Erythroblast (primary cell): Measurements from ENCODE around the gene CACNA1B.

Experiments
- DNase-seq, 2 experiments: peaks; one replicate each; lab custom pipeline; 2025; lab: John Stamatoyannopoulos, UW
- GATA1 ChIP-seq: IDR thresholded peaks from 2 replicates; pipeline ENCODE4 v1.6.1; 2011; ENCODE audit warnings: low read depth, mild to moderate bottlenecking, control low read depth, low read length, moderate library complexity
- POLR2A ChIP-seq: IDR thresholded peaks from 2 replicates; pipeline ENCODE4 v1.6.1; 2011; ENCODE audit warnings: mild to moderate bottlenecking, low read length

Gene CACNA1B

GRCh38 chr9:137977571-137978261 lies 100.1 kb downstream of the CACNA1B start:
- TF ChIP-seq POLR2A (no peak), GATA1 (no peak)
- DNase-seq, result no peak

- no peak for TF ChIP-seq POLR2A
- no peak for TF ChIP-seq GATA1
- DNase-seq, result no peak
These were observed 100.7 kb downstream of the CACNA1B start for GRCh38 chr9:137978262-137978714.

GRCh38 chr9:137982200-137982599 lies 104.6 kb downstream of the CACNA1B start:
- no peak for DNase-seq
- TF ChIP-seq GATA1 (no peak), POLR2A (no peak)

GRCh38 chr9:137984005-137984404 lies 106.4 kb downstream of the CACNA1B start:
- DNase-seq, result no peak
- no peak for TF ChIP-seq GATA1
- no peak for TF ChIP-seq POLR2A

- TF ChIP-seq GATA1, result no peak
- no peak for DNase-seq
These were observed 107.1 kb downstream of the CACNA1B start for GRCh38 chr9:137984520-137985257.

GRCh38 chr9:137985637-137986071 lies 108.1 kb downstream of the CACNA1B start:
- no peak for DNase-seq
- TF ChIP-seq POLR2A (no peak), GATA1 (no peak)

GRCh38 chr9:137986268-137987099 lies 108.9 kb downstream of the CACNA1B start:
- no peak for TF ChIP-seq GATA1
- TF ChIP-seq POLR2A, result no peak
- no peak for DNase-seq

- DNase-seq, result no peak
- TF ChIP-seq GATA1, result no peak
- no peak for TF ChIP-seq POLR2A
These were observed 109.9 kb downstream of the CACNA1B start for GRCh38 chr9:137987244-137988030.

- no peak for DNase-seq
- TF ChIP-seq GATA1, result no peak
- no peak for TF ChIP-seq POLR2A
These were observed 110.5 kb downstream of the CACNA1B start for GRCh38 chr9:137988051-137988450.

GRCh38 chr9:137988701-137989100 lies 111.1 kb downstream of the CACNA1B start:
- DNase-seq, result no peak
- TF ChIP-seq POLR2A, result no peak
- TF ChIP-seq GATA1, result no peak

- no peak for DNase-seq
- TF ChIP-seq POLR2A (no peak), GATA1 (no peak)
These were observed 111.6 kb downstream of the CACNA1B start for GRCh38 chr9:137989156-137989555.

- TF ChIP-seq POLR2A, result no peak
- no peak for TF ChIP-seq GATA1
- no peak for DNase-seq
These were observed 112.6 kb downstream of the CACNA1B start for GRCh38 chr9:137989999-137990715.
